ENCODE data around the gene RXFP4. TPM values are rescaled to one million over a fixed set of nuclear protein-coding genes. Genes with fewer than 3 reads are reported as not detected.
"Not testable (repeated sequence)": the region's sequence is repeated elsewhere in the genome, so short reads cannot be mapped to it uniquely, and the experiment has no call there.

Gene RXFP4
- total RNA-seq, 1 donor from 2014 or later = not detected

DNA sequence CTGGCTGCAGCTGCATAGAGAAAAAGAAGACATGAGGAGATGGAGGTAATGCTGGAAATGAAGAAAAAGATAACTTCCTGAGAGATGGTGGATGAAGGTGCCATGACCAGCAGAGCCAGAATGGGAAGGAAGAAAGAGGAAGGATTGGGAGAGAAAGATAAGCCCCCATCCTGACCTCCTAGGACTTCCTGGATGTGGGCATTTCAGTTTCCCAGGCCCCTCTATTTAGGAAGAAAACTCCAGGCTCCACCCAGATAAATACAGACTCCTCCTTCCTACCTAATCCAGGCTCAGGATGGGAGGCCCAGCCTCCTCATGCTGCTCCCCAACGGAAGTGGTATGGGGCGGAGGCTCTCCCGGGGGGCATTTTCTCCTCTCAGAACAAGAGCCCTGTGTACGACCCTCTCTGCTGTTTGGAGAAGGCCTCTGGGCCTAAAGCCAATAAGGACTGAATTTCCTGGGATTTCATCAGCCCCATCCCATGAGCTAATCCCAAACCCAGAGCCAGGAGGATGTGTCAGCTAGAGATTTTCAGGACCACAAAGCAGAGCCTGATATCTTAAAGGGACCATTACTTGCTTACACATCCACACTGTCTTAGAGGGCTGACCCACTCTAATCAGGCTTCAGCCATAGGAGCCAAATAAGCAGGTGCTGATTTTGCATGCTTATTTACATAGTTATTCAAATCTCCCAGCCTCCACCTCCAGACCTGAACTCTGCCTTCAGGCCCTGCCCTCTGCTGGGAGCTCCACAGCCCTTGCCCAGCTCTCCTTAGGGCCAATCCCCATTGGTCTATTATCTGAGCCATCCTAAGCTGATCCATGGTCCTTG is 42.0 kb downstream of the RXFP4 start:
- no peaks in the 10 kb centered on the region for H3K9me3 Mint-ChIP-seq (ENCODE audit: unreplicated experiment)
- H3K36me3 Mint-ChIP-seq (ENCODE audit: unreplicated experiment) = peaks cover 7% of the 10 kb centered on the region
- peak overlapping the region; percentile 88 for H3K4me3 Mint-ChIP-seq (ENCODE audit: unreplicated experiment)
- peak; percentile 97 for DNase-seq (ENCODE audit: extremely low spot score, unreplicated experiment)
- peak overlapping the region; percentile 98 for H3K27ac Mint-ChIP-seq (ENCODE audit: unreplicated experiment)
- peaks cover 58% of the 10 kb centered on the region for H3K4me1 Mint-ChIP-seq (ENCODE audit: unreplicated experiment)
- TF ChIP-seq, protein P1, sequence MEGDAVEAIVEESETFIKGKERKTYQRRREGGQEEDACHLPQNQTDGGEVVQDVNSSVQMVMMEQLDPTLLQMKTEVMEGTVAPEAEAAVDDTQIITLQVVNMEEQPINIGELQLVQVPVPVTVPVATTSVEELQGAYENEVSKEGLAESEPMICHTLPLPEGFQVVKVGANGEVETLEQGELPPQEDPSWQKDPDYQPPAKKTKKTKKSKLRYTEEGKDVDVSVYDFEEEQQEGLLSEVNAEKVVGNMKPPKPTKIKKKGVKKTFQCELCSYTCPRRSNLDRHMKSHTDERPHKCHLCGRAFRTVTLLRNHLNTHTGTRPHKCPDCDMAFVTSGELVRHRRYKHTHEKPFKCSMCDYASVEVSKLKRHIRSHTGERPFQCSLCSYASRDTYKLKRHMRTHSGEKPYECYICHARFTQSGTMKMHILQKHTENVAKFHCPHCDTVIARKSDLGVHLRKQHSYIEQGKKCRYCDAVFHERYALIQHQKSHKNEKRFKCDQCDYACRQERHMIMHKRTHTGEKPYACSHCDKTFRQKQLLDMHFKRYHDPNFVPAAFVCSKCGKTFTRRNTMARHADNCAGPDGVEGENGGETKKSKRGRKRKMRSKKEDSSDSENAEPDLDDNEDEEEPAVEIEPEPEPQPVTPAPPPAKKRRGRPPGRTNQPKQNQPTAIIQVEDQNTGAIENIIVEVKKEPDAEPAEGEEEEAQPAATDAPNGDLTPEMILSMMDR (IDR thresholded peaks at IDR 0.05) = peak; percentile 15
- no peaks in the 10 kb centered on the region for H3K27me3 Mint-ChIP-seq (ENCODE audit: unreplicated experiment)

DNA sequence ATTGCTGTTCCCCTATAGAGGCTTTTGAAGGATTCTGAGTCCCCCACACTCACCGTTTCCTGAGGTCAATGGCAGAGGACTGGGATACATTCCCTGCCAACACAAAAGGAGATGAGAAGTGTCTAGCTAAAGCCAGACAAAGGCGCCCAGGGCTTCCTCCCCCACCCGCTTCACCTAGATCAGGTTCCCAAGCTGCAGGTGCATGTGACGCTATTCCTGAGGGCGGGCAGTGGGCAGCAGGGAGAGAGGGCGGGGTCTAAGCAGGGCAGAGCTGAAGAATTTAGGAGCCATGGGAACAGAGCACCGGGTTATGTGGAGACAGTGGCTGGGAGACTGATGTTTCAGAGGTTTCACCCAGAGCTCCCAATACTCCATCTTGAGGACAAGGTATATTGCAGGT is 42.9 kb downstream of the RXFP4 start:
- no peaks in the 10 kb centered on the region for H3K9me3 Mint-ChIP-seq (ENCODE audit: unreplicated experiment)
- H3K36me3 Mint-ChIP-seq (ENCODE audit: unreplicated experiment) = peaks cover 7% of the 10 kb centered on the region
- peak overlapping the region; percentile 98 for H3K27ac Mint-ChIP-seq (ENCODE audit: unreplicated experiment)
- no peaks in the 10 kb centered on the region for H3K27me3 Mint-ChIP-seq (ENCODE audit: unreplicated experiment)
- no peak overlapping the region for H3K4me3 Mint-ChIP-seq (ENCODE audit: unreplicated experiment)
- TF ChIP-seq, protein P1 (IDR thresholded peaks at IDR 0.05) = no peak
- DNase-seq (ENCODE audit: extremely low spot score, unreplicated experiment) = no peak
- H3K4me1 Mint-ChIP-seq (ENCODE audit: unreplicated experiment) = peaks cover 58% of the 10 kb centered on the region

DNA sequence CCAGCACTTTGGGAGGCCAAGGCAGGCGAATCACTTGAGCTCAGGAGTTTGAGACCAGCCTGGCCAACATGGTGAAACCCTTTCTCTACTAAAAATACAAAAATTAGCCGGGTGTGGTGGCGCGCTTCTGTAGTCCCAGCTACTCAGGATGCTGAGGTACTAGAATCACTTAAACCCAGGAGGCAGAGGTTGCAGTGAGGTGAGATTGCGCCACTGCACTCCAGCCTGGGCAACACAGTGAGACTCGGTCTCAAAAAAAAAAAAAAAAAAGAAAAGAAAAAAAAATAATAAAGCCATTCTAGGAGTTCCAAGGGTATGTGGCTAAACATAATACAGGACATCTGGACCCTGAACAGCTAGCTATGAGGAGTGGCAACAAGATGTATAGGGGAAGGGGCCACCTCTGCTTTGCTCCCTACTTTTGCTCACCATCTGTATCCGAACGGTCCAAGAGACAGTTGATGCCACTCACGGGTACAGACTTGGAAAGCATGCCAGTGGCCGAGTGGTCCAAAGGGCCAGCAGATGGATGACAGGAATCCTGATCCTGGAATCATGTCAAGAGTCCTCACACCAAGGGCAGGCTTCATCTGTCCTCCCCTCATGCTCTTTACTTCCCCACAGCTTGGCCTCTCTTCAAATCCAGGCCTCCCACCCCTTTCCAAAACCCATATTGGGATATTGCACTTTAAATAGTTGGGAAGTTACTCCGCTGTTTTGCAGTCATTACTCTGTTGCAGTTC is 43.6 kb downstream of the RXFP4 start:
- H3K4me3 Mint-ChIP-seq (ENCODE audit: unreplicated experiment); H3K36me3 Mint-ChIP-seq (ENCODE audit: unreplicated experiment); DNase-seq (ENCODE audit: extremely low spot score, unreplicated experiment); H3K27me3 Mint-ChIP-seq (ENCODE audit: unreplicated experiment); H3K9me3 Mint-ChIP-seq (ENCODE audit: unreplicated experiment): not testable (repeated sequence)
- Mint-ChIP-seq H3K4me1 (ENCODE audit: unreplicated experiment) (peaks cover 51% of the 10 kb centered on the region), H3K27ac (ENCODE audit: unreplicated experiment) (peak overlapping the region; percentile 98)

DNA sequence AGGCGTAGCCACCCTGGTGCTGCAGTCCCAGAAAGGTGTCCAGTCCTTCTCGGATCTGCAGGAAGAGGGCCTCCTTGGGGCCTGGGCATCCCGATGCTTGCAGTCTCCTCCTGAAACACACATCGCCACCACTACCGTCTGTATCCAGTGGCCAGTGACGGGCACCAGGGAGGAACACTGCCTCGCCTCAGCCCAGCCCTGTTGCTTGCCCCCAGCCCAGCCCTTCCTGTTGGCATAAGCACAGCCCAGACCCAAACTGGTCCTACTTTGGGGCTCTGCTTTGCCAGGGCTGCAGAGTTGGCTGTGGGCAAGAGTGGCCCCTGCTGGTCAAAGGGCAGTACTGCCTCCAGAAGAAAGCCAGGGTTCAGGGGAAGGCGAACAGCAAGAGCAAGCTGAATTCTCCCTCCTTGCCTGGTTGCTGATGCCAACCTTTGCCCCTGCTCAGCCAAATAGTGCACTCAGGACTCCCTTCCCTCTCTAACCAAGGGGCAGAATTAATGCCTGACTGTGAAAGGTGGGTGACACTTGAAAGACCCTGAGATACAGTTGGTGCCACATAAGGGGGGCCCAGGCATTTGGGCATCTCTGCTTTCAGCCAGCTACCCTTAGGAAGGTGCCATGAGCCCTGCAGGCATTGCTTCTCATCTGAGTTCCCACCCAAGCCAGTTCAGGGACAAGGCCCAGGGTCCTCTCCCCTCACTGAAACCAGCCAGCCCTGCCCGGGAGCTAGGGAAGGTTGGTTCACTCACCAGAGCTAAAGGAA is 48.0 kb downstream of the RXFP4 start:
- H3K4me3 Mint-ChIP-seq (ENCODE audit: unreplicated experiment) = no peak overlapping the region
- no peak overlapping the region for H3K27ac Mint-ChIP-seq (ENCODE audit: unreplicated experiment)
- H3K4me1 Mint-ChIP-seq (ENCODE audit: unreplicated experiment) = peaks cover 9% of the 10 kb centered on the region
- TF ChIP-seq, protein P1 (IDR thresholded peaks at IDR 0.05) = peak; percentile 97
- no peaks in the 10 kb centered on the region for H3K9me3 Mint-ChIP-seq (ENCODE audit: unreplicated experiment)
- DNase-seq (ENCODE audit: extremely low spot score, unreplicated experiment) = peak; percentile 93
- H3K36me3 Mint-ChIP-seq (ENCODE audit: unreplicated experiment) = no peaks in the 10 kb centered on the region
- H3K27me3 Mint-ChIP-seq (ENCODE audit: unreplicated experiment) = no peaks in the 10 kb centered on the region

DNA sequence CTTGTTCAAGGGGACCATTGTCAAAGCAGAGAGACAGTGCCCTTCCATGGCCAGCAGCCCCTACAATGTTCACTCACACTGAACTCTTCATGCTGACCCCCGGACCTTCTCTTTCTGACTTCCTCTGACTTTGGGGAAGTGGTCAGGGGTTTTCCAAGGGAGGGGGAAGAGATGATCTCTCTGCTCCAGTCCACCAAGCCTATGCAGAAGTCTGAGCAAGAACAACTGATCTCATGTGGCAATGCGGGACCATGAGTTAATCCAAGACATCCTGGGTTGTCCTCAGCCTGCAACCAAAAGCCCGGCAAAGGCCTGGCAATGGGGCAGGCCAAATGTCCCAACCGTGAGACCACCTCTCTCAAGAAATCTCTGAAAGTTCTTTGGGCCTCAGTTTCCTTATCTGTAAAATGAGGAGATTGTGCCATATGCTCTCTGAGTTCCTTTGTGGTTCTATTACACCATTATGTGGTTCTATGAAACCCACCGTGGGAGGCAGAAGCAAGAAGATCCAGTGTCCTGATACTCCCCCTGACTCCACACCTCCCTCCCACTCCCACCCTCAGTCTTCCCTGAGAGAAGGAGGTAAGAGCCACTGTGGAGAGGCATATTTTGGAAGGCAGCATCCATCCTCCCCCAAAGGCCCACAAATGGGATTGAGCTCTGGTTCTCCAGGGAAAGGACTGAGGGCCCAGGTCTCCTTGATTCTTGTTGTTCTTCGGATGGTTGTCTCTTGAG is 48.7 kb downstream of the RXFP4 start:
- H3K4me1 Mint-ChIP-seq (ENCODE audit: unreplicated experiment) = peaks cover 7% of the 10 kb centered on the region
- no peaks in the 10 kb centered on the region for H3K9me3 Mint-ChIP-seq (ENCODE audit: unreplicated experiment)
- TF ChIP-seq, protein P1 (IDR thresholded peaks at IDR 0.05) = no peak
- H3K27ac Mint-ChIP-seq (ENCODE audit: unreplicated experiment) = no peak overlapping the region
- H3K36me3 Mint-ChIP-seq (ENCODE audit: unreplicated experiment) = no peaks in the 10 kb centered on the region
- no peaks in the 10 kb centered on the region for H3K27me3 Mint-ChIP-seq (ENCODE audit: unreplicated experiment)
- no peak overlapping the region for H3K4me3 Mint-ChIP-seq (ENCODE audit: unreplicated experiment)
- DNase-seq (ENCODE audit: extremely low spot score, unreplicated experiment) = no peak

Data from osteocyte (in vitro differentiated cells).